ENCODE data around the gene ZIC3.
A peak's percentile ranks its signal among the peaks of the same experiment; 100 is the strongest.

The ZIC3 gene

DNA sequence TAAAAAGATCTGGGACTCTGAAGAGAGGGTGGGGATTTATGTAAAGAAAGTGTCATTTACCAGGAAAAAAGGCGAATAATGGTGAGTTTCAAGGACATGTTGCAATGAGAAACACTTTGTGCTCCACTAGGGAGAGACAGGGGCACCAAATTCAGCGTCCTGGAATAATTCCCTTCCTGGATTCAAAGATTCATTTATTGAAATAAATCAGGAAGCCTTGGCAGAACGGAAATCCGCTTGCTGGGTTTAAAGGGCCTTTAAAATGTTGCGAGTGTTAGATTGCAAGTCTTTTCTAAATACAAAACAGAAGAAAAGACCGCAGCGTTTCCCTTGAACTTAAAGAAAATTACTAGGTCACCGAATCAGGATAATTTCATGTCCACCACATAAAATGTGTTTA lies 3.8 kb upstream of the ZIC3 start:
- WGBS, 2 experiments = 2 to 8% methylated on average over 3 to 5 of the region's 8 CpGs
- peaks cover 35% of the 10 kb centered on the region for H3K27me3 ChIP-seq (ENCODE audit: control insufficient read depth, insufficient read depth, low read length, poor library complexity, severe bottlenecking)
- peaks cover 10% of the 10 kb centered on the region for H3K4me1 ChIP-seq (ENCODE audit: control insufficient read depth, insufficient read depth, low read length)
- no peaks in the 10 kb centered on the region for H3K36me3 ChIP-seq (ENCODE audit: control insufficient read depth, insufficient read depth, low read length)
- no peaks in the 10 kb centered on the region for H3K9me3 ChIP-seq (ENCODE audit: control insufficient read depth, low read length)
- no peak overlapping the region for H3K27ac ChIP-seq (ENCODE audit: insufficient read depth, low read depth, low read length, poor library complexity, severe bottlenecking)
- H3K4me3 ChIP-seq (ENCODE audit: insufficient read depth, low read depth, low read length) = peak overlapping the region; percentile 4

DNA sequence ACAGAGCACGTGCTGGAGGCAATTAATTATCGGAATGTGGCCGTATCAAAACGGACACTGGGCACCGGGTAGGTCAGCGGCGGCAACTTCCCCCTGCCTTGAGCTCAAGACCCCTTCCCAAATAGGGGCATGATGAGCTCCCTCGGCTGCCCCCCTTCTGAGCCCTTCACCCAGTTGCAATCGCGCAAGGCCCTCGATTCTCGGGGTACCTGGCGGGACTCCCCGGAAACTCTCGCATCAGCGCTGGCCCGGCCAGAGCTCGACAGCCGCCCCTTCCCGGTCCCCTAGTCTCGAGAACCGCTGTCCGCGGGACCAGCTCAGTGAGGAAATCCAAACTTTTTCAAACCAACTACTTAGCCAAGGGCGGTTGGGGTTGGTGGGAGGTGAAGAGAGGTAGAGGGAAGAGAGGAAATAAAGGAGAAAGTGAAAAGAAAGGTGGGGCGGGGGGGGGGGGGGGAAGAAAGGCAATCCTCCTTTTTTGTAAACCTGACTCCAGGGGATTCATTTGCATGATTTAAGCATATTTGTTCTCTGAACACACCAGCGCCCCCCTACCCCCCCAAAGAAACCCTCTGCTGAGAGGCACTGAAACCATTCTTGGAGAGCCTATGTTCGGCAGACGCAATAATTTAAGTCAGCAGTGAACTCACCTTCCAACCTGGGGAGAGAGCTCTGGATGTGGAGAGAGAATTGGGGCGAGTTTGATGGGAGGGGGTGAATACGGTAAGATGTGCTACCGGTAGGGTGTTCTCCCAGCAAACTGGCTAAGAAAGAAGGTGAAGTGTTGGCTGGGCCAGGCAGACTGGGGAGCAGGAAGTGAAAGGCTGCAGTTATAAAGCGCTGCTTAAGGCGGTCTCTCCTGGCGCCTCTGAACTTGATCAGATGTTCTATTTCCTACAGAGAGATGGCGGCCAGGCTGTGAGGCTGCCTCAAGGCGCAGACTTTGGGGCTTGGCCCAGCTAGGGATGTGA lies 2.0 kb upstream of the ZIC3 start:
- Histone ChIP-seq H3K36me3 (ENCODE audit: control insufficient read depth, insufficient read depth, low read length) (no peaks in the 10 kb centered on the region), H3K27me3 (ENCODE audit: control insufficient read depth, insufficient read depth, low read length, poor library complexity, severe bottlenecking) (peaks cover 35% of the 10 kb centered on the region), H3K4me3 (ENCODE audit: insufficient read depth, low read depth, low read length) (peak overlapping the region; percentile 61), H3K9me3 (ENCODE audit: control insufficient read depth, low read length) (no peaks in the 10 kb centered on the region), H3K27ac (ENCODE audit: insufficient read depth, low read depth, low read length, poor library complexity, severe bottlenecking) (no peak overlapping the region), H3K4me1 (ENCODE audit: control insufficient read depth, insufficient read depth, low read length) (peaks cover 10% of the 10 kb centered on the region)
- WGBS, 2 experiments = 1% methylated on average over 33 of the region's 37 CpGs

GRCh38 chrX:137565318-137565904 lies 516 bp upstream of the ZIC3 start:
- no peaks in the 10 kb centered on the region for H3K9me3 ChIP-seq (ENCODE audit: control insufficient read depth, low read length)
- no peaks in the 10 kb centered on the region for H3K36me3 ChIP-seq (ENCODE audit: control insufficient read depth, insufficient read depth, low read length)
- WGBS, 2 experiments = 0% methylated on average over 54 of the region's 54 CpGs
- peaks cover 5% of the 10 kb centered on the region for H3K4me1 ChIP-seq (ENCODE audit: control insufficient read depth, insufficient read depth, low read length)
- H3K27ac ChIP-seq (ENCODE audit: insufficient read depth, low read depth, low read length, poor library complexity, severe bottlenecking) = no peak overlapping the region
- H3K4me3 ChIP-seq (ENCODE audit: insufficient read depth, low read depth, low read length) = peak overlapping the region; percentile 61
- H3K27me3 ChIP-seq (ENCODE audit: control insufficient read depth, insufficient read depth, low read length, poor library complexity, severe bottlenecking) = peaks cover 35% of the 10 kb centered on the region

GRCh38 chrX:137566746-137567679 lies 1.1 kb downstream of the ZIC3 start:
- peaks cover 3% of the 10 kb centered on the region for H3K4me1 ChIP-seq (ENCODE audit: control insufficient read depth, insufficient read depth, low read length)
- H3K9me3 ChIP-seq (ENCODE audit: control insufficient read depth, low read length) = no peaks in the 10 kb centered on the region
- peak overlapping the region; percentile 61 for H3K4me3 ChIP-seq (ENCODE audit: insufficient read depth, low read depth, low read length)
- peaks cover 32% of the 10 kb centered on the region for H3K27me3 ChIP-seq (ENCODE audit: control insufficient read depth, insufficient read depth, low read length, poor library complexity, severe bottlenecking)
- no peak overlapping the region for H3K27ac ChIP-seq (ENCODE audit: insufficient read depth, low read depth, low read length, poor library complexity, severe bottlenecking)
- no peaks in the 10 kb centered on the region for H3K36me3 ChIP-seq (ENCODE audit: control insufficient read depth, insufficient read depth, low read length)
- 0% methylated on average over 82 of the region's 82 CpGs for WGBS, 2 experiments

DNA sequence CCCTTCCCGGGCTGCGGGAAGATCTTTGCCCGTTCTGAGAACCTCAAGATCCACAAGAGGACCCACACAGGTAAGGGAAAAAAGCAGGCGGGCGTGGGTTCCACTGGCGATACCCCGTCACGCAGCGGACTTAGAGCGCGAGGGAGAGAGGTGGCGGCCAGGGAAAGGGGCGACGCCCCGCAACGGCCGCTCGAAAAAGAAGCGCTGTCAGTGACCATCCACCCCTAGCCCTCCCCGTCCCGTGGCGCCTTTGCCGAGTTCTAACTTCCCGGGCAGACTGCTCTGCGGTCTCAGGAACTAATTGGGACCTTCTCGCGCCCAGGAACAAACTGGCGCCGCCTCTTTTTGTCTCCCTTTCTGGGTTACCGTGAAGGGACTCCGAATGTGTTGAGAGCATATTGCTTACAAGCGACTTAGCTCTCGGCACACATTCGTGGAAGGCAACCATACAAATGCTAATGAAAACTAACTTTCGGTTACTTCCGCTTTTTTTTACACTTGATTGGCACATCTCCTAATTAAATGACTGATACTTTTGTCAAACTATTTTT lies 1.8 kb downstream of the ZIC3 start:
- Histone ChIP-seq H3K27ac (ENCODE audit: insufficient read depth, low read depth, low read length, poor library complexity, severe bottlenecking) (peak overlapping the region; percentile 8), H3K36me3 (ENCODE audit: control insufficient read depth, insufficient read depth, low read length) (no peaks in the 10 kb centered on the region), H3K4me1 (ENCODE audit: control insufficient read depth, insufficient read depth, low read length) (no peaks in the 10 kb centered on the region), H3K4me3 (ENCODE audit: insufficient read depth, low read depth, low read length) (peak overlapping the region; percentile 61), H3K27me3 (ENCODE audit: control insufficient read depth, insufficient read depth, low read length, poor library complexity, severe bottlenecking) (peaks cover 25% of the 10 kb centered on the region), H3K9me3 (ENCODE audit: control insufficient read depth, low read length) (no peaks in the 10 kb centered on the region)
- WGBS, 2 experiments = 0% methylated on average over 36 of the region's 36 CpGs

DNA sequence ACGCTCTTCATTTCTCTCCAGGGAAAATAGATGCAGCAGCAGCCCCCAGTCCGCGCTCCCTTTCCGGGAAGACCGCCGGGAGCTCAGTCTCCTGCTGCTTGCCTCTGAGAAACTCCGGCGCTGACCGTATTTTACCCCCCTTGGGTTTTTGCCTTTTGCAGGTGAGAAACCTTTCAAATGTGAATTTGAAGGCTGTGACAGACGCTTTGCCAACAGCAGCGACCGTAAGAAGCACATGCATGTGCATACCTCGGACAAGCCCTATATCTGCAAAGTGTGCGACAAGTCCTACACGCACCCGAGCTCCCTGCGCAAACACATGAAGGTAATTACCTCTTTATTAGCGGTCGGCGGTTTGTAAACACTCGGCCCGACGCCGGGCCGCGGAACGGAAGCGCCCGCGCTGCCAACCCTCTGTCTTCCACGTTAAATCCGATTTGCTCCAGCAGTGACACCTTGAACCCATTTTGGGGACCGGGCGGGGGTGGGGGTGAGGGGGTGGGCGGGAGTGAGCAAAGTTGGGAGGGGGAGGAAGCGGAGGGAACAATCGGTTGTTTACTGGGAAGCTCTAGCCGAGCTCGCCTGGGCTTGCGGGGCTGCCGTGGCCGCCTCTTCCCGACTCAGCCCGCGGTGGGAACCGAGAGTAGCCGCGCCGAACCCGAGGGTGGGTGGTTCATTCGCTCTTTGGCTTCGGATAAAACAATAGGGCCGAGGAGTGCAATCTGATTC lies 3.0 kb downstream of the ZIC3 start:
- 0% methylated on average over 47 to 50 of the region's 53 CpGs for WGBS, 2 experiments
- H3K9me3 ChIP-seq (ENCODE audit: control insufficient read depth, low read length) = no peaks in the 10 kb centered on the region
- H3K36me3 ChIP-seq (ENCODE audit: control insufficient read depth, insufficient read depth, low read length) = no peaks in the 10 kb centered on the region
- no peak overlapping the region for H3K27ac ChIP-seq (ENCODE audit: insufficient read depth, low read depth, low read length, poor library complexity, severe bottlenecking)
- H3K4me1 ChIP-seq (ENCODE audit: control insufficient read depth, insufficient read depth, low read length) = no peaks in the 10 kb centered on the region
- H3K4me3 ChIP-seq (ENCODE audit: insufficient read depth, low read depth, low read length) = peak overlapping the region; percentile 61
- peaks cover 14% of the 10 kb centered on the region for H3K27me3 ChIP-seq (ENCODE audit: control insufficient read depth, insufficient read depth, low read length, poor library complexity, severe bottlenecking)

DNA sequence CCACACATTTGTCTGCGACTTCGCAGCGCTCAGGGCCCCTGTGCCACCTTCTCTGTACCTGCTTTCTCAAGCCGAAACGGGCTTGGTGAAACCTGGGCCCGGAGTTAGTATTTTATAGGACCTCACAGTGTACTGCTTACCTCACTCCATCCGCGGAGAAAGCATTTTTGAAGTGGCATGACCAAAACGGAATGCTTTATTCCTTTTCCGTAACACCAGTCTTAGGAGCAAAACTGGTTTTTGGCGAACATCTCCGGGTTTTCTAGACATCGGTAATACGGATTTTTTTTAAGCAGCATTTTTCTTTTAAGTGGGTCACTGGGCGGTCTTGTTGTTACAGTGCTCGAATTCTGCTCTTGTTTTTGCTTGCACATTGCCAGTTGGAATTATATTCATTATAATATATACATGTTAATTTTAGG lies 3.6 kb downstream of the ZIC3 start:
- Histone ChIP-seq H3K4me1 (ENCODE audit: control insufficient read depth, insufficient read depth, low read length) (no peaks in the 10 kb centered on the region), H3K4me3 (ENCODE audit: insufficient read depth, low read depth, low read length) (peak overlapping the region; percentile 61), H3K27me3 (ENCODE audit: control insufficient read depth, insufficient read depth, low read length, poor library complexity, severe bottlenecking) (peaks cover 10% of the 10 kb centered on the region), H3K27ac (ENCODE audit: insufficient read depth, low read depth, low read length, poor library complexity, severe bottlenecking) (no peak overlapping the region), H3K9me3 (ENCODE audit: control insufficient read depth, low read length) (no peaks in the 10 kb centered on the region), H3K36me3 (ENCODE audit: control insufficient read depth, insufficient read depth, low read length) (no peaks in the 10 kb centered on the region)
- 0% methylated on average over 13 to 14 of the region's 16 CpGs for WGBS, 2 experiments

DNA sequence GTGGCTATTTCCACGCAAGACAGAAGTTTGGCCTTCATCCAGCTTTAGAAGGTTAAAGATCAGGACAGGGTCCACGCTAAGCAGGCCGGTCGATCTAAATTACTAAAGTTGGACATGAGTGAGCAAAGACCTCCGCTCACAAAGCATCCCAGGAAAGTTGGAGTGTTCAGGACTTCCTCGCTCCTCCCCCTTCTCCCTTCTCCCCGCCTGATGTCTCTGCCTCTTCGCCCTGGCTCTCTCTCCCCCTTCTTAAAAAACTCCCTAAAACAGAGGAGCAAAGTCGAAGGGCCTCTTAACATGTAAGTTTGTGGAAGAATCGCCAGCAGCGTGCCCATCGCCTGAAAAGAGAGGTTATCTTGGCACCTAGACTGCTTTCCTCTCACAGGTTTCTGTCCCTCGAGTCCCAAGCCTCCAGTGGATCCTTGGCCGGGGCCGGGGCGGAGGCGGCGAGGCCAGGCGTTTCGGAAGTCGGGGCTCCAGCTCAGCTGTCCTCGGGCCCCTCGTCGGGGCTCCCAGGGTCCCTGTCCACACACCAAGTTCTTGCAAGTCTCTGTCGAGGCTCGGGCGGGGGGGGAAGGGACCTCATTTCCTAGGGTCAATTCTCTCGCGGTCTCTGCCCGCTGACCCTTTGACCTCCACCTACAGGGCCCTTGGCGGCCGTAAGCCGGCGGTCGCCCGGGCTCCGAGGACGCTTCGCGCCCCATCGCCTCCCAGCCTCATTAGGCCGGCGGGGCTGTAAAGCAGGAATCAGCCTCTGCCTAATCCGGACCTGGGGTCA lies 7.6 kb downstream of the ZIC3 start:
- Histone ChIP-seq H3K27ac (ENCODE audit: insufficient read depth, low read depth, low read length, poor library complexity, severe bottlenecking) (peak overlapping the region; percentile 92), H3K4me3 (ENCODE audit: insufficient read depth, low read depth, low read length) (peak overlapping the region; percentile 44), H3K36me3 (ENCODE audit: control insufficient read depth, insufficient read depth, low read length) (no peaks in the 10 kb centered on the region), H3K9me3 (ENCODE audit: control insufficient read depth, low read length) (no peaks in the 10 kb centered on the region), H3K27me3 (ENCODE audit: control insufficient read depth, insufficient read depth, low read length, poor library complexity, severe bottlenecking) (no peaks in the 10 kb centered on the region), H3K4me1 (ENCODE audit: control insufficient read depth, insufficient read depth, low read length) (no peaks in the 10 kb centered on the region)
- 2% methylated on average over 42 to 44 of the region's 44 CpGs for WGBS, 2 experiments

Data from ectodermal cell (in vitro differentiated cells).